Parathyroid adenoma (tissue), 2 donors: Measurements from ENCODE around the gene DDA1.
A peak's percentile ranks its signal among the peaks of the same experiment; 100 is the strongest.

Experiments
- H2AFZ ChIP-seq: fragments of 300-600 bp; sonication (generic); one replicate; pipeline ENCODE4 v1.7.0; 2017; ENCODE audit warnings: antibody characterized with exemption, mild to moderate bottlenecking
- H3K27ac ChIP-seq: fragments of 300-600 bp; sonication (generic); one replicate; pipeline ENCODE4 v1.7.0; 2017
- H3K27me3 ChIP-seq: fragments of 300-600 bp; sonication (generic); one replicate; pipeline ENCODE4 v1.7.0; 2017; ENCODE audit warnings: low read length; ENCODE audit not compliant: control insufficient read depth, insufficient read depth
- H3K36me3 ChIP-seq: fragments of 300-600 bp; sonication (generic); one replicate; pipeline ENCODE4 v1.7.0; 2017; ENCODE audit warnings: low read length; ENCODE audit not compliant: control insufficient read depth, insufficient read depth
- H3K4me1 ChIP-seq: fragments of 300-600 bp; sonication (generic); one replicate; pipeline ENCODE4 v1.7.0; 2017; ENCODE audit warnings: control low read depth
- H3K4me2 ChIP-seq: fragments of 300-600 bp; sonication (generic); one replicate; pipeline ENCODE4 v1.7.0; 2017; ENCODE audit warnings: low read length
- H3K4me3 ChIP-seq: fragments of 300-600 bp; sonication (generic); one replicate; pipeline ENCODE4 v1.7.0; 2017; ENCODE audit warnings: low read depth, low read length
- H3K79me2 ChIP-seq: fragments of 300-600 bp; sonication (generic); one replicate; pipeline ENCODE4 v1.7.0; 2017; ENCODE audit warnings: control low read depth
- H3K9ac ChIP-seq: fragments of 300-600 bp; sonication (generic); one replicate; pipeline ENCODE4 v1.7.0; 2017; ENCODE audit warnings: mild to moderate bottlenecking
- H3K9me3 ChIP-seq: fragments of 300-600 bp; sonication (generic); one replicate; pipeline ENCODE4 v1.7.0; 2017; ENCODE audit warnings: low read length; ENCODE audit not compliant: control insufficient read depth
- CTCF ChIP-seq: fragments of 300-600 bp; sonication (generic); IDR thresholded peaks from one replicate; pipeline ENCODE4 v1.7.0; 2017; ENCODE audit warnings: antibody characterized with exemption, mild to moderate bottlenecking
- donor health status: primary hyperparathyroidism.

The DDA1 gene

GRCh38 chr19:17303940-17304267 lies 5.5 kb upstream of the DDA1 start:
- Histone ChIP-seq H3K4me3 (peak overlapping the region; percentile 48), H3K27ac (peak overlapping the region; percentile 90), H3K36me3 (no peaks in the 10 kb centered on the region), H3K4me1 (peaks cover 18% of the 10 kb centered on the region), H3K9me3 (no peaks in the 10 kb centered on the region), H3K27me3 (no peaks in the 10 kb centered on the region), H2AFZ (peak overlapping the region; percentile 92), H3K79me2 (peaks cover 8% of the 10 kb centered on the region), H3K4me2 (peak overlapping the region; percentile 67), H3K9ac (no peak overlapping the region)
- TF ChIP-seq CTCF: no peak

- TF ChIP-seq CTCF: no peak
- peaks cover 9% of the 10 kb centered on the region for H3K79me2 ChIP-seq
- no peaks in the 10 kb centered on the region for H3K27me3 ChIP-seq
- H3K27ac ChIP-seq: peak overlapping the region; percentile 90
- H3K36me3 ChIP-seq: no peaks in the 10 kb centered on the region
- H3K4me3 ChIP-seq: peak overlapping the region; percentile 5
- peak overlapping the region; percentile 92 for H2AFZ ChIP-seq
- no peak overlapping the region for H3K9ac ChIP-seq
- peaks cover 18% of the 10 kb centered on the region for H3K4me1 ChIP-seq
- peak overlapping the region; percentile 58 for H3K4me2 ChIP-seq
- H3K9me3 ChIP-seq: no peaks in the 10 kb centered on the region
Observed at GRCh38 chr19:17304386-17305215, 4.8 kb upstream of the DDA1 start.

GRCh38 chr19:17305216-17305516 lies 4.2 kb upstream of the DDA1 start:
- Histone ChIP-seq H3K36me3 (no peaks in the 10 kb centered on the region), H3K4me1 (peaks cover 20% of the 10 kb centered on the region)

GRCh38 chr19:17305517-17306284 lies 3.7 kb upstream of the DDA1 start, which contains the start of gene MRPL34:
MRPL34 (plus strand) TSS chr19:17305872; CDS start chr19:17305893, 21 bp downstream.
- Histone ChIP-seq H3K9ac (peak within 1 kb of the TSS; percentile 38), H3K79me2 (peaks cover 20% of the 10 kb centered on the region), H3K36me3 (no peaks in the 10 kb centered on the region), H3K4me2 (peak within 1 kb of the TSS; percentile 58), H3K9me3 (no peaks in the 10 kb centered on the region), H3K27ac (peak within 1 kb of the TSS; percentile 90), H3K4me1 (peaks cover 21% of the 10 kb centered on the region), H3K4me3 (peak within 1 kb of the TSS; percentile 89), H2AFZ (peak within 1 kb of the TSS; percentile 83), H3K27me3 (no peaks in the 10 kb centered on the region)
- TF ChIP-seq CTCF: peak; percentile 96

More at GRCh38 chr19:17305216-17305516, 4.2 kb upstream of the DDA1 start:
- no peak overlapping the region for H2AFZ ChIP-seq
- no peaks in the 10 kb centered on the region for H3K27me3 ChIP-seq
- H3K9me3 ChIP-seq: no peaks in the 10 kb centered on the region
- H3K4me3 ChIP-seq: peak overlapping the region; percentile 89
- peaks cover 15% of the 10 kb centered on the region for H3K79me2 ChIP-seq
- peak overlapping the region; percentile 90 for H3K27ac ChIP-seq
- H3K9ac ChIP-seq: no peak overlapping the region
- no peak for TF ChIP-seq CTCF
- peak overlapping the region; percentile 58 for H3K4me2 ChIP-seq
